HG03432 (cell line): ENCODE measurements around the gene CARD6.
"Not testable (repeated sequence)": the region's sequence is repeated elsewhere in the genome, so short reads cannot be mapped to it uniquely, and the experiment has no call there.

Source experiments
- ATAC-seq: cut with Tn5 transposase; IDR thresholded peaks from one replicate; pipeline ENCODE4 v1.9.1; 2021; ENCODE audit warnings: mild to moderate bottlenecking, moderate library complexity; ENCODE audit not compliant: unreplicated experiment

The CARD6 gene

DNA sequence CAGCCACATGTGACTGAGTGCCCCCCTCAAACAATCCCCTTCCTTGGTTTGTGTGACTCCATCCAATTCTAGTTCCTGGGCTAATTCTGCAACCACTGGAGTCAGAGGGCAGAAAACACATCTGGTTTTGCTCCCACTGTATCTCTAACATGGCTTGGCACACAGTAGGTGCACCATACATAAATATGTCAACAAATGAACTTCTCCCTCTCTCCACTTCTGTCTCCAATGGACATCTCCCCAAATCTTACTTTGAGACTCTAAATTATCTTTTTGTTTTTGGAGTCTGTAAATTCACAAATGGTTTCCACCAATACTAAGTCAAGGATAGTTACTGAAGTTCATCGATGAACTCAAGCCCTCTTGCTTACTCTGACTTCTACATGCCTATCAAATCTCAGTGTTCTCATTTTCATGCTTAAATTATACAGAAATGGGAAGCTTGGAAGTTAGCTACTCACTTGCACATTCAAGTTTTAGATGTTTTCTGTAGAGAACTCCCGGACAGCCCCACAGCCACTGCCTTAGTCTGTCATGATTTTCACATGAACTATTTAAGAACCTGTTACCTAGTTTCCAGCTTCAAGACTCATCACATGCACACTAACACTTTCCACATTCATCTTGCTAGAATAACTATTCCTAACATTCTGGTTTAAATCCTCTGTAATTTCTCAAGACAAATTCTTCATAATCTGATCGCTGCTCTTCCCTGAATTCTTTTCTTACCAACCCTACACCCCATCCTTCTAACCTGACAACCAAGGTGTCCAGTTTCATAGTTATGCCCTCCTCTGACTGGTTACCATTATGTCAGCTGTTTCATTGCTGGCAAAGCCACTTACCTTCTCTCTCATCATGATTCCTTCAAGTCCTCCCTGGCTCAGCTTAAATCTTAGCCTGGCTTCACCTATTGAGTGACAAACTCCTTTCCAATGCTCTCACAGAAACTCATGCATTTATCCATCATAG lies 12.2 kb upstream of the CARD6 start:
- no peak for ATAC-seq

DNA sequence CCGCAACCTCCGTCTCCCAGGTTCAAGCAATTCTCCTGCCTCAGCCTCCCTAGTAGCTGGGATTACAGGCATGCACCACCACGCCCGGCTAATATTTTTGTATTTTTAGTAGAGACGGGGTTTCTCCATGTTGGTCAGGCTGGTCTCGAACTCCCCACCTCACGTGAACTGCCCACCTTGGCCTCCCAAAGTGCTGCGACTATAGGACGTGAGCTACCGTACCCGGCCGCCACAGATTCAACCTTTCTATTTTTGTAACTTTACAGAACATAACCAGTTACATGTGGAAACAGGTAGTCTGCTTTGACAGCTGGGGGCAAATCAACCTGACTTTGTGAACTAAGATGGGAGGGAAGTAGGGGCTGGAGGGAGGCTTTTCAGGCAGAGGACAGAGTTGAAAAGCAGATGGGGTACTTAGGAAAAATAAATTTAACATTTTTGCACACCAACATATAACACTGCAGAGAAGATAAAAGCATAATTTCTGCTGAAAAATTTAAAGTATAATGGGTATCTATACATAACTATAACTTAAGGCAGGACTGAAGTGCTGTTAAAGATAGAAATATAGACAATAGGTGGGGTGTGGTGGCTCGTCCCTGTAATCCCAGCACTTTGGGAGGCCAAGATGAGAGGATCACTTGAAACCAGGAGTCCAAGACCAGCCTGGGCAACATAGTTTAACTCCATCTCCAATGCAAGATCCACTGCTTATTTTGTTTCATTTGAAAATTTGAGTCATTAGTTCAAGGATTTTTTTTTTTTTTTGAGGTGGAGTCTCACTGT lies 11.2 kb upstream of the CARD6 start:
- ATAC-seq = no peak

DNA sequence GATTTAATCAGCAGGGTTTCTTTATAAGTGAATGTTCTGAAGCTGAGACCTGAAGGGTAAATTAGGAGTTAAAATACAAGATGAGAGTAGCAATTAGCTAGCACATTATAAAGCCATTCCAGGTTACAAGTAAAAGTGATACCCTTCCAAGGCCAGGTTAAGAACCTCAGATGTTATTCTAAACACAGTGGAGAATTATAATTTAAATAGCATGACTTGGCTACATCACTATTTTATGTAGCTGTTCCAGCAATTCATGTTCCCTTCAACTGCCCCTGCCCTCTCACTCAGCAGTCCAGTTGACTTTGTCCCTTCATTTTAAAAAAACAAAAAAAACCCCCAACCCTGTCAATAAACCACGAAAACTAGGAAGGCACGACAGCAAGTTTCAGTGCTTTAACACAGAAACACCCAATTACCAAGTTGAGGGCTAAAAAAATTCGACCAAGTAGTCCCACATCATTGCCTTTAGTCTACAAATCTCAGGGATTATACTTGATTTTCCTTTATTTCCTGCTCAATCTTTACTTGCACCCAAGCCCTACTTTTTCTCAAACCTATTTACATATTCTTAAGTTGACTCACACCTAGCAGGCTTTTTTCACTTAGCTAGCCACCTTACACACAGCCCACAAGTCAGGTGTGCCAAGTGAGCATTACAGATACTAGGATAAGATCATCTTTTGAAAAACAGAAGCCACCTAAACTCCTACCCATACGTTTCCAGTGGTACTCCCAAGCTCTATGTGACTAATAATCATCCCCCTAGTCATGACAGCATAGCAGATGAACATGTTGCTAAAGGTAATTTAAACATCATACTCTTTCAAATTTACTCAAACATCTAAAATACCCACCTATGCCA lies 9.6 kb upstream of the CARD6 start:
- peak; percentile 11 for ATAC-seq

DNA sequence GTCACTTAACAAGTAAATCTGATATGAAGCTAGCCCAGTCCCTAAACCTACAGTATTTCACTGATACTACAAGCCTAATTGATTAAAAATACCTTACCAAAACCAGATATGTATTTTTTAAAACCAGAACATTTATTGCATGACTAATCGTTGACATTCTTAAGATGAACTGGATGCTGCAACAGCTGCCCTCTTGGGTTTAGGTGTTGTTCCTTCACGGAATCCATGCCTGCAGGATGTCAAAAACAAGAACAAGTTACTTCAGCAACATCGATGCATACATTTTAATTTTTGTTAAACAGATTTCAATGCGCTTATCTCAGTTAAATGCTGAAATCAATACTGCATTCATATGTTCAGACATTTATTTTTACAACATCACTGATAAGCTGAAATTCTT lies 8.8 kb upstream of the CARD6 start:
- no peak for ATAC-seq

DNA sequence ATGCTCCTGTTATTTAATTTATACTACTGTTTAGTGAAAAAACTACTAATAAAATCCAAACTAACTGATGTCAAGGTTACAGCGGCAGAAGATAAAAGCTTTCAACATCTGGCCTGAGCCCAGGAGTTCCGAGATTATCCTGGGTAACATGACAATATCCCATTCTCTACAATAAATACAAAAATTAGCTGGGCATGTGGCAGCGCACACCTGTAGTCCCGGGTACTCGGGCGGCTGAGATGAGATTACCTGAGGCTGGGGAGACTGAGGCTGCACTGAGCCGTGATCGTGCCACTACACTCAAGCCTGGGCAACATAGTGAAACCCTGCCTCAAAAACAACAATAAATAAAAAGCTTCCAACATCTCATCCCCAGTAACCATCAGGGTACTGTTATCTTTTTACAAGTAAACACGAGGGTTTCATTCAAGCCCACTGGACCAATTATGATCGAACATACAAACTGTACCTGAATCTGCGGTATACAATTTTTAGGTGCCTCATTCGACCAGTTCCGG lies 7.4 kb upstream of the CARD6 start:
- no peak for ATAC-seq

DNA sequence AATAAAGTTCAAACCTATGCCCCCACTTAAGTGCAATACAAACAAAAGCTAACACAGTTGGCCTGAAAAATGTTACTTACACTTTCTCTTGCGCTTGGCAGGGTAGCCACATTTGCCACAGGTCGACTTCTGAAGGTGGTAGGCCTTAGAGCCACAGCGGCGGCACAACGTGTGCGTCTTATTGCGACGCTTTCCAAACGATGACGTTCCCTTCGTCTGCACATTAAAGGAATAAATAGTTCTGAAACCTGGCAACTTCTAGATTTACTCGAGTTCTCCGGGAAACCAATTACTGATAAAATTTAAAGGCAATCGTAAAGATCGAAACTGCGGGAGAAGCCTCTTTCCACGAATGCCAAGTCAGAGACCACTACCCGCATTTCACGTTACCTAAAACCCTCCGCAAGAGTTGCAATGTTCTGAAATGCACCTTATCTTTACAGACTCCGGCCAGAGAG lies 6.7 kb upstream of the CARD6 start:
- ATAC-seq = no peak

DNA sequence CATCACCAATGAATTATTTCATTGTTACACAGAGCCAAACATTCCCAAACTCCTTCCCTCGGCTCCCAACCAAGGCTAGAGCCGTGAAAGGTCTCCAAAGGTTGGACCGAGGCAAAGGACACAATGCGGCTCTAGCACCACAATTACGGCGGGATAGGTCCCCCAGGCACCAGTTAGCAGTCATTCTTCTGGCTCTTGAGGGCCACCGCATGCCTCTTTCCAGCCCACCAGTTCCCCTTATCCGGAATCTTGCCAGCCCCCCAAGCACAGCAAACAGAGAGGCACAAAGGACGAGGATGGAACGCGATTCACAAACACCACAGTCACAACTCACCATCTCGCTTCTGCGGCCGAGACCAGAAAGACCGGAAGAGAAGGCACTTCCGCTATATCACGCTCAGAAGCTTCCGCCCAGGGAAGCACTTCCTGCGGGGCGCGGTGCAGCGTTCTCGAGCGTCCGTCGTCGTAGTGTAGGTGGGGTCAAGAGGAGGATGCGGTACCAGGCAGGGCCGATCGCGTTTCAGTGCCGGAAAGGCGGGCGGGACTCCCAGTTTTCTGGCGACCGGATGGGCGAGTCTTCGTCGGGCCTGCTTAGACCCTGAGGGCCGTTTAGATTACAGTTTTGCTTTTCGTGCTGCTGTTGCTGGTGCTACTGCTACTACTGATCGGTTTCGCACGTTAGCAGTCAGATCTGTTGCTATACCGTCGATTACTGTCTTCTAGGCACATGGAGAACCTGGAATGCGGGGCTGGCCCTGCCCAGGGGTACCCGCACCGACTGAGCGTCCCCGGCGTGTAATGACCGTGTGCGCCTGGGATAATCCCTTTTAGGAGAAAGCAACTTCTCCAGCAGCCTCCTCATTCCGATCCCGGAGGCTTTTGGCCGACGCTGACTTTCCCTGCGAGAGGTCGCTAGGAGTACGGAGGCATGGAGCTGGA lies 6.0 kb upstream of the CARD6 start, which contains the start of gene RPL37:
TSS of gene RPL37 (minus strand) at position 374 of the 939 bp plus-strand sequence. CDS start at position 337, 37 bp downstream.
- peak; percentile 98 for ATAC-seq

DNA sequence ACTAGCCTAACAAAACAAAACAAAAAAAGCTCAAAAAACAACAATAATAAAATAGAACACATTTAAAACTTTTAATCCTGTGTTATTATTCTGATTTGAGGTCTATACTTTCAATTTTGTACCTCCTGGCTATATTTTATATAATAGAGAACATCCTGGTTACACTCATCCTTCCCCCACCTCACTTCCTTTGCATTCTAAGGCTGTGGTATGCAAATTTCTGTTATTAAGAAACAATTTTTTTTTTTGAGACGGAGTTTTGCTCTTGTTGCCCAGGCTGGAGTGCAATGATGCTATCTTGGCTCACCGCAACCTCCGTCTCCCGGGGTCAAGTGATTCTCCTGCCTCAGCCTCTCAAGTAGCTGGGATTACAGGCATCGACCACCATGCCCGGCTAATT lies 3.1 kb upstream of the CARD6 start:
- no peak for ATAC-seq

DNA sequence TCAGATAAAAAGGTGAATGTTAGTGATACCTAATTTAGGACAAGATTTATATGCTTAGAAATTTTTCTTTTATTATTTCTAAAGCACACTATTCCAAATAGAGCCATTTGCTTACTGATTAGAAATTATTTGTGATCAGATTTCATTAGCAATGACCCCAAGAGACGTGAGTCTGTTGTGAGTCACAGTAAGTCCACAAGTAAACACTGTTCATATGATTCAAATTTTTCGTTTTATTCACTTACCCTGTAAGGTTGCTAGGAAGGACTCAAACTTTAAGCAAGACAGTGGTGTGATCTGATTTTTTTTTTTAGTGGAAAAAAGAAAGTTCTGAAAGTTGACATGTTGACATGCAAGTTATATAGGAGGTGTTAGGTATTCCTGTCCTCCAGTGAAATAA lies 1.2 kb downstream of the CARD6 start:
- ATAC-seq = no peak

DNA sequence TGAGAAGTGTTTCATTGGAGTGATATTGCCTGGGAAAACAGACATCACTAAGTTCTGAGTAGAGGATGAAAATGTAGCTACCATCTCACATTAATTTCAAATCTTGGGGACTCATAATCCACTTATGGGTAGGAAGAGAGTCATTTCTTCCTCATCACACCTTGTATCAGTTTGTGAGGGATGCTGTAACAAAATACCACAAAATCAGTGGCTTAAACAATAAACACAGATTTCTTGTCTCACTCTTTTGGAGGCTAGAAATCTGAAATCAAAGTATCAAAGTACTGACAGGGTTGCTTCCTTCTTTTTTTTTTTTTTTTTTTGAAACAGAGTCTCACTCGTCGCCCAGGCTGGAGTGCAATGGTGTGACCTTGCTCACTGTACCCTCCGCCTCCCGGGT lies 3.4 kb downstream of the CARD6 start:
- no peak for ATAC-seq

DNA sequence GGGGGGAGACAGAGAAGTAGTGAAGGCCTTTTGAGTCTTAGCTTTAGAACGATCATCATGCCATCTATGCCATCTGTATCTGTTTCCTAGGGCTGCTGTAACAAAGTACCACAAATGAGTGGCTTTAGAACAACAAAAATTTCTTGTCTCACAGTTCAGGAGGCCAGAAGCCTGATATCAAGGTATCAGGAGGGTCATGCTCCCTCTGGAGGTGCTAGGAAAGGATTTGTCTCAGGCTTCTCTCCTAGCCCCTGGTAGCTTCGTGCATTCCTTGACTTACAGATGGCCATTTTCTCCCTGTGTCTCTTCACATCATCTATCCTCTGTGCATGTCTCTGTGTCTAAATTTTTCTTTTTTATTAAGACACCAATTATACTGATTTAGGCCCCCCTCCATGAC lies 5.2 kb downstream of the CARD6 start:
- no peak for ATAC-seq

DNA sequence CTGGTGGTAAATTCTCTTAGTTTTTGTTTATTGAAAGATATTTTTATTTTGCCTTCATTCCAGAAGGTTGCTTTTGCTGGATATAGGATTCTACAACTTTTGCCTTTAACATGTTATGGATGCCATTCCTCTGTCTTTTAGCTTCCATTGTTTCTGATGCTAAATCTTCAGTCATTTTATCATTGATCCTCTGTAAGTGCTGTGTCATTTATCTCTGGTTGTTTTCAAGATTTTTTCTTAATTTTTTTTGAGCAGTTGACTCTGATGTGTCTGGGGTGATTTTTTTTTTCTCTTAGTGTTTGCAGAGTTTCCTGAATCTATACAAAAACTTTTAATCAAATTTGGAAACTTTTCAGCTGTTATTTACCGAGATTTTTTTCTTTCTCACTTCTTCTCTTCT lies 6.4 kb downstream of the CARD6 start:
- no peak for ATAC-seq

DNA sequence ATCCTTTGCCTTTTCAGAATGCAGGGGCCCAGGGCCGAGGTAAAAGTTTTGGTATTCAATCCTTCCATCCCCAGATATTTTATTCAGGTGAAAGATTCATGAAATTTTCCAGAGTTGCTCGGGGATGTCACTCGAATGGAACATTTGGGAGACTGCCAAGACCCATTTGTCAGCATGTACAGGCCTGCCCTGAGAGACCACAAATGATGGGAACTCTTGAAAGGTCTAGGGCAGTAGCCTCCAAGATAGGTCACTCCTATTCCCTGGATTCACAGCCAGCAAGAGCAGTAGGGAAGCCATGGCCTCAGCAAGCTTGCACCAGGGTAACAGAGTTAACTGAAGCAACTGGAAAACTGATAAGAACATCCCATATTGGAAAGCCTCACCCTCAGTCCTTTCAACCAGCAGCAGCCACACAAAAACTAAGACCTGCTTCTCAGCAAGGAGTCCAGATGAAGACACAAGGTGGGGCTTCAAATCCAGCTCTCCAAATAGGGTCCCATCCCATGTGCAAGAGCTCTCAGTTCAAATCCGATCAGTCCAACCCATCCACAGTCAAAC lies 12.5 kb downstream of the CARD6 start:
- no peak for ATAC-seq

DNA sequence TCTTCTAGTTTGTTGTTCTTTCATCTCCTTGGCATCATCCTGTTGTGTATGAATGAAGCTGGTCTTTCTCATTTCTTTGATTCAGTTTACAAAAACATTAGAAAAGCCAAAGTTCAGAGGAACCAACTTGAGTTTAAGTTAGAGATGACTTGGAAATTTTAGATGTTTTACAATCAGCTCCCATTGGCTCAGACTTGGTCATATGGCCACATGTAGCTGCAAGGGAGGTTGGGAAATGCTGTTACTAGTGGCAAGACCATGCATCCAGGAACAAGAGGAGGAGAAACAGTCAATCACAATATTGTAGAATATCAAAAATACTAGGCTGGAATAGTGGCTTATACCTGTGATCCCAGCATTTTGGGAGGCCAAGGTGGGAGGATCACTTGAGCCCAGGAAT lies 19.5 kb downstream of the CARD6 start:
- no peak for ATAC-seq

DNA sequence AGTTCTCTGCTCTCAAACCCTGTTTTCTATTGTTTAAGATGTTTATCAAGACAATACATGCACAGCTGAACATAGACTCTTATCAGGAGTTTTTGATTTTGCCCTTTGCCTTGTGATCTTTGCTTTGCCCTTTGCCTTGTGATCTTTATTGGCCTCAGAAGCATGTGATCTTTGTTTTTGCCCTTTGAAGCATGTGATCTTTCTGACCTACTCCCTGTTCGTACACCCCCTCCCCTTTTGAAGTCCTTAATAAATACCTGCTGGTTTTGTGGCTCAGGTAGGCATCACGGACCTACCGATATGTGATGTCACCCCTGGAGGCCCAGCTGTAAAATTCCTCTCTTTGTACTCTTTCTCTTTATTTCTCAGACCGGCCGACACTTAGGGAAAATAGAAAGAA lies 23.8 kb downstream of the CARD6 start:
- not testable (repeated sequence) for ATAC-seq

DNA sequence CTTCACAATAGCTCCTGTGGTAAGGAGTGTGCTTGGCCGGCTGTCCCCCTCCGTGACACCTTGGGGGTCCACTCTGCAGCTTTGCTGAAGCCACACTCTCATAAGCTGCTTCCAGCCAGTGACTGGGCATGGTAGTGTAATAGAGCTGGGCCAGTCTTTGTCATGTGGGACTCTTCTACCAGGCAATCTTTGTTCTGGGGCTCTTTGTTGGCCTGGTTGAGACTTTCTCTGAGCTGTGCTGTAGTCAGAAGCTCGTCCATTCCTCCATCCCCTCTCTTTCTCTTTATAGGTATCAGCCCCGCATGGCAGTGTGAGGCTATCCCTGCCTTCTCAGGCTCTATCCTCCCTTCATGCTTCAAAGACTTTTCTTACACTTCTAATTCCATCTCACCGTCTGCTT lies 25.7 kb downstream of the CARD6 start:
- ATAC-seq = no peak

DNA sequence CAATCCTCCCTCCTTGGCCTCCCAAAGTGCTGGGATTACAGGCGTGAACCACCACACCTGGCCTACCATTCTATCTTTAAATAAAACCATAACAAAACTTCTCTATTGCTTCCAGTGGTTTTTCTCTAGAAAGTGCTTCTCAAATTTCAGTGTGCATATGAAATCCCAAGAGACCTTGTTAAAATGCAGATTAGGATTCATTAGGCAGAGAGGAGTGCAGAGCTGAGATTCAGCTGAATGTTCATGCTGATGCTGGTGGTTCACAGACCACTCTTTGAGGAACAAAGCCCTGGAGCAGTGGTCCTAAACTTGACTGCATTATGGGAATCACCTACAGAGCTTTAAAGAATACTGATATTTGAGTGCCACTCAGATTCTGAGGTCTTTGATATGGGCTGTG lies 28.2 kb downstream of the CARD6 start:
- no peak for ATAC-seq

DNA sequence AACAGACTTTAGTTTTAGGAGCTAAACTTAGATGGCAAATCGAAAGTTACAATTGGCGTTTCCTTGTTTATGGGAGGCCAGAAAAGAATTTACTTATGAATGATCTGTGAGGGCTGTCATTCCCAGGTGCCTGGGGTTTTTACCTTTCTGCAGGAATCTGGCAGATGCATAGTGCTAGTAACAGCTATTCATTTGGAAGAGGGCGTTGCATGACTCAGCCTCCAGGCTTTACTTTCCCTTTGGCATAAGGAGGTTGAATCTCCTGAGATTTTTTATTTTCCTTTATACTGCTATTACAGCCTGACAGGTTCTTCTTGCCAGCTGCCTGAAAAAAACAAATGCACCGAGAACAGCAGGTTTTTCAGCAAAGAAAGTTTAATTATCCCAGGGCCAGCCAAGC lies 30.0 kb downstream of the CARD6 start:
- no peak for ATAC-seq

DNA sequence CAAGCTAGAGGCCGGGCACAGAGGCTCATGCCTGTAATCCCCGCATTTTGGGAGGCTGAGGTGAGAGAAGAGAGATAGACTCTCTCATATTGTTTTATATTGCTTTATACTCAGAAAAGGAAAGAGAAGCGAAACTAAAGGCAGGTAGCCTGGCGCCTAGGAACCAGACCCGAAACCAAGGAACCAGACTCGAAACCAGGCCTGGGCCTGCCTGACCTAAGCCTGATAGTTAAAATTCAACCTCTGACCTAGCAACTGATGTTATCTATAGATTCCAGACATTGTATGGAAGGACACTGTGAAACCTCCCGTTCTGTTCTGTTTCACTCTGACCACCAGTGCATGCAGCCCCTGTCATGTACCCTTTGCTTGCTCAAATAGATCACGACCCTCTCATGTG lies 31.1 kb downstream of the CARD6 start:
- ATAC-seq = not testable (repeated sequence)
